OCI-LY3 (cell line): ENCODE results near the gene ZNF511.

Source experiments
- H2AFZ ChIP-seq: fragments of 200-600, 300-600 bp; shearing (Covaris generic); 2 replicates; pipeline ENCODE4 v1.6.0; 2014; ENCODE audit warnings: antibody characterized with exemption, low read depth, low read length
- H3K27ac ChIP-seq: fragments of 200-600, 300-600 bp; sonication (generic); 2 replicates; pipeline ENCODE4 v1.5.1; 2014; ENCODE audit warnings: mild to moderate bottlenecking, low read length, moderate library complexity, mixed read lengths
- H3K27me3 ChIP-seq: fragments of 200-600, 300-600 bp; sonication (generic); 2 replicates; pipeline ENCODE4 v1.6.1; 2014; ENCODE audit warnings: low read depth, low read length, mixed read lengths
- H3K36me3 ChIP-seq: fragments of 200-600, 300-600 bp; sonication (generic); replicated peaks from 2 replicates; pipeline ENCODE3; 2014; ENCODE audit warnings: low read depth, low read length, mixed read lengths
- H3K4me1 ChIP-seq: fragments of 300-600, 200-600 bp; sonication (generic); 2 replicates; pipeline ENCODE4 v1.6.1; 2014; ENCODE audit warnings: low read length, mixed read lengths
- H3K4me2 ChIP-seq: fragments of 200-600, 300-600 bp; sonication (generic); 2 replicates; pipeline ENCODE4 v1.6.1; 2014; ENCODE audit warnings: low read length, mixed read lengths
- H3K4me3 ChIP-seq: fragments of 300-600, 200-600 bp; sonication (generic); 2 replicates; pipeline ENCODE4 v1.5.1; 2014; ENCODE audit warnings: antibody characterized with exemption, mild to moderate bottlenecking, low read length, moderate library complexity
- H3K79me2 ChIP-seq: fragments of 300-600, 200-600 bp; shearing (Covaris generic); 2 replicates; pipeline ENCODE4 v1.6.1; 2014; ENCODE audit warnings: mild to moderate bottlenecking, low read length, mixed read lengths
- H3K9ac ChIP-seq: fragments of 300-600, 200-600 bp; shearing (Covaris generic); 2 replicates; pipeline ENCODE4 v1.6.0; 2014; ENCODE audit warnings: mild to moderate bottlenecking, low read length, moderate library complexity
- H3K9me3 ChIP-seq: fragments of 200-600, 300-600 bp; shearing (Covaris generic); 2 replicates; pipeline ENCODE4 v1.6.1; 2014; ENCODE audit warnings: low read length, mixed read lengths; ENCODE audit not compliant: insufficient read depth
- H4K20me1 ChIP-seq: fragments of 200-600, 300-600 bp; sonication (generic); 2 replicates; pipeline ENCODE4 v1.6.1; 2016; ENCODE audit warnings: low read length, mixed read lengths; ENCODE audit not compliant: insufficient read depth
- EZH2phosphoT487 ChIP-seq: fragments of 200-600 bp; shearing (Covaris generic); IDR thresholded peaks from 2 replicates; pipeline ENCODE4 v1.6.1; 2018; ENCODE audit warnings: antibody characterized with exemption, mixed run types, low read depth
- TF ChIP-seq, protein P1 (sequence below): fragments of 200-600, 300-600 bp; sonication (generic); IDR thresholded peaks from 2 replicates; pipeline ENCODE4 v1.5.1; 2014; ENCODE audit warnings: antibody characterized with exemption, low read length, low read depth

ZNF511 gene

DNA sequence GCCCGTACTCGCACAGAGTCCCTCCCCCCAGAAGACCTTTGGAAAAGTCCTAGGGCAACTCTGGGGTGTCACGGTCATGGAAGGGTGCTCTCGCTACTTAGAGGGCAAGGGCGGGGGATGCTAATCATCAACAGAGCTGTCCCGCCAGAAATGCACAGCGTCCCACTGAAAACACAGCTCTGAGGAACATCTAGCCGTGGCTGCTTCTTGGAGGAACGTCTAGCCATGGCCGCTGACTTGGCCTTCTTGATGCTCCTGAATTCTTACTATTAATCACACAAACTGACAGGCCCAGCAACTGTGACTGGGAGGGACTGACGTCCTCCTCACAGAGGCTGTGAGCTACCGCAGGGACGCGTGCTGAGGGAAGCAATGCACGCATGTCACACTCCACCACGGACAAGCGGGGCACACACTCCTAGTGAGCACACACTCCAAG, 1.8 kb upstream of the ZNF511 start:
- Histone ChIP-seq H3K9ac (no peak overlapping the region), H4K20me1 (peaks cover 4% of the 10 kb centered on the region), H3K4me2 (peak overlapping the region; percentile 79), H2AFZ (no peak overlapping the region), H3K27me3 (no peaks in the 10 kb centered on the region), H3K9me3 (no peaks in the 10 kb centered on the region), H3K27ac (no peak overlapping the region), H3K4me1 (peaks cover 27% of the 10 kb centered on the region), H3K79me2 (peaks cover 52% of the 10 kb centered on the region), H3K36me3 (peaks cover 4% of the 10 kb centered on the region), H3K4me3 (peak overlapping the region; percentile 100)
- no peak for TF ChIP-seq EZH2phosphoT487
- TF ChIP-seq, protein P1, sequence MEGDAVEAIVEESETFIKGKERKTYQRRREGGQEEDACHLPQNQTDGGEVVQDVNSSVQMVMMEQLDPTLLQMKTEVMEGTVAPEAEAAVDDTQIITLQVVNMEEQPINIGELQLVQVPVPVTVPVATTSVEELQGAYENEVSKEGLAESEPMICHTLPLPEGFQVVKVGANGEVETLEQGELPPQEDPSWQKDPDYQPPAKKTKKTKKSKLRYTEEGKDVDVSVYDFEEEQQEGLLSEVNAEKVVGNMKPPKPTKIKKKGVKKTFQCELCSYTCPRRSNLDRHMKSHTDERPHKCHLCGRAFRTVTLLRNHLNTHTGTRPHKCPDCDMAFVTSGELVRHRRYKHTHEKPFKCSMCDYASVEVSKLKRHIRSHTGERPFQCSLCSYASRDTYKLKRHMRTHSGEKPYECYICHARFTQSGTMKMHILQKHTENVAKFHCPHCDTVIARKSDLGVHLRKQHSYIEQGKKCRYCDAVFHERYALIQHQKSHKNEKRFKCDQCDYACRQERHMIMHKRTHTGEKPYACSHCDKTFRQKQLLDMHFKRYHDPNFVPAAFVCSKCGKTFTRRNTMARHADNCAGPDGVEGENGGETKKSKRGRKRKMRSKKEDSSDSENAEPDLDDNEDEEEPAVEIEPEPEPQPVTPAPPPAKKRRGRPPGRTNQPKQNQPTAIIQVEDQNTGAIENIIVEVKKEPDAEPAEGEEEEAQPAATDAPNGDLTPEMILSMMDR, result no peak

DNA sequence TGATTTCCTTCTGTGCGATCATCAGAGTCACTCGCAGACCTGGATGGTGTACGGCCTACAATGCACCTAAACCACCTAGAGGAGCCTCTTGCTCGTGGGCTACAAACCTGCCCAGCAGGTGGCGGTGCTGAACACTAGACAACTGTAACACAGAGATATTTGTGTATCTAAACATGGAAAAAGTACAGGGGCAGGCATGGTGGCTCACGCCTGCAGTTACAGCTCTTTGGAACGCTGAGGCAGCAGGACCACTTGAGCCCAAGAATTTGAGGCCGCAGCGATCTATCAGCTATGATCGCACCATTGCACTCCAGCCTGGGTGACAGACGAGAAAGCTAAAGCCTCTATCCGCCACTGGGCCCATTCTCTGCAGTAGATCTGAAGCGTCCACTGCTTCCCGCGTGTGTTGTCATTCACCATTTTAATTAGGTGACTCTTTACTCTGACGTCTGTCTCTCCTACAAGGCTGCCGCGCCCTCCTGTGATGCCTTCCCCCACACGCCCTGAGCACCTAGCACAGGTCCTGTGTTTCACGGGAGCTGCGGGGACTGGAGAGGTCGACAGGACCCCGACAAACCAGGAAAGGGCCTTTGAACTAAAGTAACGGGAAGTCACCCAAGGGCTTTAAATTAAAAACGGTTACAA, 816 bp upstream of the ZNF511 start:
- Histone ChIP-seq H4K20me1 (peaks cover 4% of the 10 kb centered on the region), H3K9ac (peak overlapping the region; percentile 96), H3K27me3 (no peaks in the 10 kb centered on the region), H3K79me2 (peaks cover 52% of the 10 kb centered on the region), H3K4me3 (peak overlapping the region; percentile 100), H3K27ac (peak overlapping the region; percentile 88), H3K4me1 (peaks cover 27% of the 10 kb centered on the region), H3K36me3 (peaks cover 4% of the 10 kb centered on the region), H3K9me3 (no peaks in the 10 kb centered on the region), H3K4me2 (peak overlapping the region; percentile 79), H2AFZ (no peak overlapping the region)
- TF ChIP-seq EZH2phosphoT487, result no peak
- TF ChIP-seq, protein P1, result peak; percentile 67

DNA sequence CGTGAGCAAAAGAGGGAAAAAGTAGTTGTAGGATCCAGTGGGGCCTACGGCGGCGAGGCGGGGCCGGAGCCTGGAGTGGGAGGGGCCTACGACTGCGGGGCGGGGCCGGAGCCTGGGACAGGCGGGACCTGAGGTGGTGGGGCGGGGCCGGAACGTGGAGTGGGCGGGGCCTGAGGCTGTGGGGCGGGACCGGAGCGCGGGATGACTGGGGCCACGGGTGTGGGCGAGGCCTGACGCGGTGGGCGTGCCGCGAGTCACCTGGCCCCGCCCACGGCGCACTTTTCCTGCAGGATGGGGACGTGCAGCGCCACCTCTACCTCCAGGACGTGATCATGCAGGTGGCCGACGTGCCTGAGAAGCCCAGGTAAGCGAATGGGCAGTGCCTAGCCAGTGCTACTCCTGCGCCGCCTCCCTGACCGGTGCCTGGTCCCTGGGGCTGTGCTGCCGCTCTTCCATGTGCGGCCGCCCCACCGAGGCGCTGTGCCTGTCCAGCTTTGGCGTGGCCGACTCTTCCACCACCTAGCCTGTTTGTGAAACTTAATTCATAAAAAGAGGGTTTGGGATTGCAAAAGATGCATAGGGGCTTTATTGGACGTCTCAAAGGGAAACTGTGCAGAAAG, 496 bp downstream of the ZNF511 start:
- Histone ChIP-seq H3K9ac (peak overlapping the region; percentile 96), H3K27me3 (no peaks in the 10 kb centered on the region), H3K9me3 (no peaks in the 10 kb centered on the region), H3K4me1 (peaks cover 27% of the 10 kb centered on the region), H4K20me1 (peaks cover 4% of the 10 kb centered on the region), H2AFZ (no peak overlapping the region), H3K36me3 (peaks cover 4% of the 10 kb centered on the region), H3K27ac (peak overlapping the region; percentile 88), H3K4me2 (peak overlapping the region; percentile 64), H3K4me3 (peak overlapping the region; percentile 100), H3K79me2 (peaks cover 40% of the 10 kb centered on the region)
- no peak for TF ChIP-seq EZH2phosphoT487
- TF ChIP-seq, protein P1, result no peak

DNA sequence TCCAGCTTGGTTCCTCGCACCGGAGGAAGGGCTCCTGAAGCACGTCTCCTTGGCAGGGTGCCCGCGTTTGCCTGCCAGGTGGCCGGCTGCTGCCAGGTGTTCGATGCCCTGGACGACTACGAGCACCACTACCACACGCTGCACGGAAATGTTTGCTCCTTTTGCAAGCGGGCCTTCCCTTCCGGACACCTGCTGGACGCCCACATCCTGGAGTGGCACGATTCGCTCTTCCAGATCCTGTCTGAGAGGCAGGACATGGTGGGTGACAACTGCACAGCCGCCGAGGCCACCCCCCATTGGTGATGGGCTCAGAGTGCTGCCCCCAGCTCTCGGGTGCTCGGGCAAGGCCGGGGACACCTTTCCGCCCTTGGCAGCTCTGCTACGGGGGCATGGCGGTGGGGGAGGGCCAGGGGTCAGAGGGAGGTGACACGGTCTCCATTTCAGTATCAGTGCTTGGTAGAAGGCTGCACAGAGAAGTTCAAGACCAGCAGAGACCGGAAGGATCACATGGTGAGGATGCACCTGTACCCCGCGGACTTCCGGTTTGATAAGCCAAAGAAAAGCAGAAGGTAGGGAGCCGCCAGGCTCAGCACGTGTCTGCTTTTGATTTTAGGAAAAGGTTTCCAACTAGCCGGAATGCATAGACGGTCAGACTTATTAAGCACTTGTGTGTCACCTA, 1.1 kb downstream of the ZNF511 start:
- peaks cover 35% of the 10 kb centered on the region for H3K79me2 ChIP-seq
- peak overlapping the region; percentile 64 for H3K4me2 ChIP-seq
- H3K9me3 ChIP-seq, result no peaks in the 10 kb centered on the region
- H3K4me3 ChIP-seq, result peak overlapping the region; percentile 100; the same call in 1 of the 2 replicates
- peaks cover 4% of the 10 kb centered on the region for H3K36me3 ChIP-seq
- H4K20me1 ChIP-seq, result peaks cover 4% of the 10 kb centered on the region
- TF ChIP-seq, protein P1, result no peak
- no peak for TF ChIP-seq EZH2phosphoT487
- H2AFZ ChIP-seq, result no peak overlapping the region
- no peak overlapping the region for H3K27ac ChIP-seq
- peaks cover 27% of the 10 kb centered on the region for H3K4me1 ChIP-seq
- no peaks in the 10 kb centered on the region for H3K27me3 ChIP-seq
- H3K9ac ChIP-seq, result no peak overlapping the region
